IPS-NIHi7 (cell line): Measurements from ENCODE around the gene TEDDM1.
A peak's percentile ranks its signal among the peaks of the same experiment; 100 is the strongest.
"Not testable (repeated sequence)": the region's sequence is repeated elsewhere in the genome, so short reads cannot be mapped to it uniquely, and the experiment has no call there.

ENCODE experiments used
- DNase-seq: peaks from one replicate; pipeline ENCODE4 v3.0.0; 2012; ENCODE audit warnings: mixed read lengths; ENCODE audit errors: extremely low spot score

Gene TEDDM1, protein sequence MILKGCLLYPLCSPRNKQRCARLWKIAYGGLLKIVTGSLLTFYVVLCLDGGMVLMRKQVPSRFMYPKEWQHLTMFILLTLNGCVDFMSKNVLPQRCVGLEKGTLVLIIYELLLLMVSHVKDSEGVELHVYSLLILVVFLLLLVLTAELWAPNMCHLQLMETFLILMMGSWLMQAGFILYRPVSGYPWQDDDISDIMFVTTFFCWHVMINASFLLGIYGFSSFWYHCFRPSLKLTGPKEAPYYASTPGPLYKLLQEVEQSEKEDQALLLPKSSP

DNA sequence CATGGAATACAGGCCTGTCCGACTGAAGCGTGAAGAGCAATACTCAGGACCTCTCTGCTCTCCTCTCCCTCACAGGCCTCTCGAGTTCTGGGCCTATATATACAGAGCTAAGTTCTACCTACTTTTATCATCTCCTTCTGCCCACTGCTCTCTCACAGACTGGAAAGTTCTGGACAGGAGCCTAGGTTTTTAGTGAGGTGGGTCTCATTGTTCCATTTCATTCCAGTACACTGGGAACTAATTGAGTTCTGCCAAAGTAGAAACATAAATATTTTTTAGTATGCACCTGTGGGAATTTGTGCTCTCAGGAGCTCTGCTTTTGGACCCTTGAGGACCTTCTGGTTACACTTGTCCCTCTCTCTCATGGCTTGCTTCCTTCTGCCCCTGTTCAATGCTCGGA lies at the start of gene TEDDM1:
Gene TEDDM1, minus strand, starts transcription at position 101 of the 400 bp plus-strand sequence. CDS start 182 bp downstream, outside the sequence.
- no peak for DNase-seq

DNA sequence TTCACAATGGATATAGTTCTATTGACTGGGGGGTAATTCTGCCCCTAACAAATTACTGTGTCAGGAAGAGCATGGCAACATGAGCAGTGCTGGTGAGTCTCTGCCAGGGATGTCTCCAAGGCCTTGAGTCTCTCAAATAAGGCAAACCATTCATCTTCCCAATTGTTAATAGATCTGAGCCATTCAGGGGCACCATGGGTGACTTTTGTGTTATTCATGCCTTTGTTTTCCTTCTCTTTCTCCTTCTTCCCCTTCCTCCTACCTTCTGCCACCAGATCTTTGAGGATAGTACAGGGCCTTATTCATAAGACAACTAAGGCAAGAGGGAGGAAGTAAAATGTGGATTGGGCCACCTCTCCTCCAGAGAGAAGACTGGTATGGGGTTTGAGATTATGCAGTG lies 49.6 kb upstream of the TEDDM1 start, which contains the start of gene RGSL1:
Gene RGSL1, plus strand, starts transcription at position 60 of the 400 bp plus-strand sequence. Its CDS starts 20 bp downstream, at position 80.
- DNase-seq = no peak

DNA sequence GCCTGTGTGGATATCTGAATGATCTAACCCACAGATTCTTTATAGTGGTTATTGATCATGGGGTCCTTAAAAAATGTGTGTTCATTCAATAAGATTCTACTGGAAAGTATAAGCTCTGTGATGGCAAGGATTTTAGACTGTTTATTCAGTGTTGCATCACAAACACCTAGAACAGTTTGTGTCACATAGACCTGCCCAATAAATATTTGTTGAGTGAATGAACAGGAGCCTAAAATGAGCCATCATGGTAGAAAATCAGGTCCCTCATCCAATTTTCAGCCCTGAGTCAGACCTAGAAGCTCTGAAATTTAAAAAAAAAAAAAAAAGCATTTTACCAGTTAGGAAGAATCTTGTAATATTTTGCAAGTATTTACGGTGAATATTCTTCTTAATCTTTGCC lies 47.2 kb upstream of the TEDDM1 start:
- no peak for DNase-seq

DNA sequence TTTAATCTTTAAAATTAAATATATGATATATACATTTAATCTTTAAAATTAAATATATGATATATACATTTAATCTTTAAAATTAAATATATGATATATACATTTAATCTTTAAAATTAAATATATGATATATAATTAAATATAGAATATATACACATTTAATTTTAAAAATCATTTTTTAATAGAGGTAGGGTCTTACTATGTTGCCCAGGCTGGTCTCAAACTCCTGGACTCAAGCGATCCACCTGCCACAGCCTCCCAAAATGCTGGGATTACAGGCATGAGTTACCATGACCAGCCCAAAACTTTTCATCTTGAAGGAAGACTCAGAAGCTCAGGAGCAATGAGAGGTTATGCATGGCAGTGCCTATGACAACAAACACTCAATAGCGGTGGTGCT lies 46.7 kb upstream of the TEDDM1 start:
- not testable (repeated sequence) for DNase-seq

DNA sequence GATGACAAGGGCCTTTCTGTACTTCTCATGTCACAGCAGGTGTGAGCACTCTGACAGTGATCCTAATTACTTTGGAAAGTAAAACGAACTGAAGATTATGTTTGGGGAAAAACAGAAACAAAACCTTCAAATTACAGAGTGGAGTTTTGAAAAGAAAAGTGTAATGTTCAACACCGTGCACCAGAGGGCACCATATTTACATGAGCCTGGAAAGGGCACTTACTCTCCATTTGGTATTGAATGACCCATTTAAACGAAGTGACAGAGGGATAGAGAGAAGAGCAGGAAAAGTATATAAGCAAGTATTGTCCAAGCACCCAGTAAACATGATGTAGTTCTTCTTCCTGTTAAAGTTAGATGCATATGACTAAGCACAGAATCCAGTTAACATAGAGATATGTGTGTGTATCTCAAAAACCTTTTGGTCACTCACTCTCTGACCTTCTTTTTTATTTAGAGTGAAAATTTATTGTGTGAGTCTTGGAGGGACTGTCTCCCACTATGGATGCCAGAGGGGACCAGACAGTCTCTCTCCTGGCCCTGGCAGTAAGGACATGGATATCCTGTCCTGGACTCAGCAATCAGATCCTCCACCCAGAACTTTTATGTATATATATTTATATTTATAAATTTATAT lies 45.7 kb upstream of the TEDDM1 start:
- DNase-seq = peak; percentile 73

DNA sequence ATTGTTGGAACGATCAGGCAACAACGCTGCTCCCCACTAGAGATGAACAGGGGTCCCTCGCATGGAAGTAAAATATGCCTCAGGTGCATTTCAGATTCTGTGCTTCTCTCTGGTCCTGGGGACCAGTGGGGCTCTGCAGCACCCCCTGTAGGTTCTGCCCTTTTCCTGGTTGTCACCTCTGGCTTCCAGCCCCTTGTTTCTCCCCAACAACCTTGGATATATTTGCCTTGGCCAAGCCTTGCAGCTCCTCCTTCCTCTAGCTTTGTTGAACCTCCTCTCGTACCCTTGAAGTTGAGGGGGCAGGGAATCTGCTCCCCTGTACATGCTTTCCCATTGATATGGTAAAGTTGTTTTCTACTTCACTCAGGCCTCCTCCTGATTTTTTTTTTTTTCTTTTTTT lies 44.0 kb upstream of the TEDDM1 start:
- DNase-seq = peak; percentile 38

DNA sequence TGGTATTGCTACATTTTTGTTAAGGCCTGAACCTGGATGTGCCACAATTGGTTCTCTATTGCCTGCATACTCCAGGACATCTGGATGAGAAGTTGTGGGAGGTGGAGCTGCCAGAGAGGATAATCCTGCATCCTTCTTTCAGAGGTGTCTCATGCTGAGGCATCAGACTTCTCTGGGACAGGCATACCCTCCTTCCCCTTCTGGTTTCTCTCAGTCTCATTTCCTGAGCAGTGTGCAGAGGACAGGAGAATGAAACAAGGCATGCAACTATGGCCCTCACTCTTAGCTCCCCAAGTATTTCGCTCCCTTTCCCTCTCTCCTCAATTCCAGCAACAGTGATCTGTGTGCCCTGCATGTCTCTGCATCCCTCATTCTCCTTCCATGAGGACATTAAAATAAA lies 41.9 kb upstream of the TEDDM1 start:
- DNase-seq = no peak

DNA sequence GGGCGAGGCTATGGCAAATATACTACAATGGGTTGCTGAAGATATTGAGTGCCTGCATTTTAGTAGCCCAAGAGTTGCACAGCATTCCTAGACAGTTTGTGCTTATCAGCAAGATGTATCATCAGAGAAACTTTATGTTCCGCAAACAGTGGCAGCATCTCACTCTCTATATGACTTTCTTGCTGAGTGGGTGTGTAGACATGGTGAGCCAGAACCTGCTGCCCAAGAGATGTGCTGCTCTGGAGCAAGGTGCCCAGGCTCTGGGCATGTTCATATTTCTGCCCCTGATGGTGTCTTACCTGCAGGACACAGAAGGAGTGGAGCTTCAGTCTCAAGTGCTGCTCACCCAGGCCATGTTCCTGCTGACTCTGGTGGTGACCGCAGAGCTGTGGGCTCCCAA lies 41.3 kb upstream of the TEDDM1 start:
- no peak for DNase-seq

DNA sequence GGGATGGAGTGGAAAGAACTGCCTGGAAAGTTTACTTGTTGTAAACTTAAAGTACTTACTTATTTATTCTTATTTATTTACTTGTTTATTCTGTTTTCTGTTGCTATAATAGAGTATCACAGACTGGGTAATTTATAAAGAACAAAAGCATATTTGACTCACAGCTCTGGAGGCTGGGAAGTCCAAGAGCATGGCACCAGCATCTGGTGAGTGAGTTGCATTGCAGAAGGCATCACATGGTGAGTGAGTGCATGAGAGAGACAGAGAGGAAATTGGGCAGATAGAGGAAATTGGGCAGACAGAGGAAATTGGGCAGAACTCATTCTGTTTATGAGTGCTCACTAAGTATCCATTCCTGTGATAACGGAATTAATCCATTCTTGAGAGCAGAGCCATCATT lies 37.9 kb upstream of the TEDDM1 start:
- DNase-seq = no peak

DNA sequence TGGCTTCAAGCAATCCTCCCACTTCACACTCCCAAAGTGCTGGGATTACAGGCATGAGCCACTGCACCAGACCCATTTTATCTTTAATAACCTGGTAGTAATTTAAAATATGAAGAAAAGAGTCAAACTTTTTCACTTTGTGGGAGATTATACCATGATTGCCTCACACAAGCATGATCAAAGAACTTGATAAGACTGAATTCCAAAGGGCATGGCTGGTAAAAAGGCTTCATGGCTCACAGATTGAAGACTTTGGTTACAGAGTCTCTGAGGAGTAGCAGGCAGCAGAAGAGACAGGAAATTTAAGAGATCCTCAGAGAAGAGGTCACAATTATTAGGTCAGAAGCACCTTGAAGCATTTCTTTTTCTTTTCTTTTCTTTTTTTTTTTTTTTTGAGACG lies 33.1 kb upstream of the TEDDM1 start:
- no peak for DNase-seq

DNA sequence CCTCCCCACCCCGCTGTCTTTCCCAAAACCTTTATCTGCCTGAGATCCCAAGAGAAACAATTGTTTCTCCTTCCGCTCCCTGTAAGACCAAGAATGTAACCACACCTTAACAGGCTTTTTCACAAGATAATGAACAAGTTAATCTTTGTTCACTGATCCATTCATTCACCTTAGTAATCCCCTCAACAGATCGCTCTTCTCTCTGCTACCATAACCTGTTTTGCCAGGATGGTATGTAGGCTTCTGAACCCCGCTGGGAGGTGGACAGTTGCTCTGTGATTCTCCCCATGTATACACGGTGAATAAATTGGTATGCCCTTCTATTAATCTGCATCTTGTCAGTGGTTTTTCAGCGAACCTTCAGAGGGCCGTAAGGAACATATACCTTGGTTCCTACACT lies 30.8 kb upstream of the TEDDM1 start:
- no peak for DNase-seq

DNA sequence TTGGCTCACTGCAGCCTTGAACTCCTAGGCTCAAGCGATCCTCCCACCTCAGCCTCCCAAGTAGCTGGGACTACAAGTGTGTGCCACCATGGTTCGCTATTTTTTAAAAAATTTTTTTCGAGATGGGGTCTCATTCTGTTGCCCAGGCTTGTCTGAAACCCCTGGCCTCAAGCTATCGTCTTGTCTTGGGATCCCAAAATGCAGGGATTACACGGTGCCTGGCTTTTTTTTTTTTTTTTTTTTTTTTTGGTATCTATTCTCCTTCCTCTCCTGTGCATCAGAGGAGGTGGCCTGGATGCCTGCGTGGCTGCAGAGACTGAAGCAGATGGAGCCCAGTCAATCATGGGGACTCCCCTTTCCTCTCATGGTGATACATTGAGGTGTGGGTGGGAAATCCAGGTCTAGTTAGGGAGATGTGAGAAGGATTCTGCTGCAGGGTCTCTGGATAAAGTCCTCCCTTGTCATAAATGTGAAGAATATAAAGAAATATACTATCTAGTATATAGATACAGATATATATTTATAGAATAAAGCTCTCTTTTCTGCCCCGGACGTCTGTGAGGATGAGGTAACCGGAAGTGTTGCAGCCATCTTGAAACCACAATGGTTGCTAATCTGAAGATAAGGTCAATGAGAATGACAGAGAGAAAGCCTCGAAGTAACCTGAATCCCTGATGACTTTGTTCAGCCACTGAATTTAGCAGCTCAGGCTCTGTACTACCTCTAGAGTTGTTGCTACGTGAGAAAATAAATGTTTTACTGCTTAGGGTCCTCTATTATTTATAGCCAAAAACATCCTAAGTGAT lies 30.0 kb upstream of the TEDDM1 start:
- DNase-seq = no peak

DNA sequence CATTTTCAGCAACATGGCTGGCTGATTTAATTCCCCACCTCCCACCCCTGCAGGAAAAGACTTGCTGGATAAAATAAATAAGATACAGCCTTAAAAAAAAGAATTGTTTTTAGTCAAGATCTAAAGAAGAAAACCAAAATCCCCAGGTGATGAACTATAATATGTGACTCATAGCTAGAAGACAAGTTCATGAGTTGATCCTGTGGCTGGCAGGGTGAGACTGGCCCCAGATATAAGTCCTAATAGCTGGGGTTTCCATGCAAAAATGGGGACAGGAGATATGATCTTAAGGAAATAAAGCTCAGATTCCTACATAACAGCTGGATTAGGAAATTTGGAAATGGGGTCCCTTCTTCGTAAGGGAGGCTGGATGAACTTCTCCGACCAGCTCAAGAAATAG lies 27.6 kb upstream of the TEDDM1 start:
- no peak for DNase-seq

DNA sequence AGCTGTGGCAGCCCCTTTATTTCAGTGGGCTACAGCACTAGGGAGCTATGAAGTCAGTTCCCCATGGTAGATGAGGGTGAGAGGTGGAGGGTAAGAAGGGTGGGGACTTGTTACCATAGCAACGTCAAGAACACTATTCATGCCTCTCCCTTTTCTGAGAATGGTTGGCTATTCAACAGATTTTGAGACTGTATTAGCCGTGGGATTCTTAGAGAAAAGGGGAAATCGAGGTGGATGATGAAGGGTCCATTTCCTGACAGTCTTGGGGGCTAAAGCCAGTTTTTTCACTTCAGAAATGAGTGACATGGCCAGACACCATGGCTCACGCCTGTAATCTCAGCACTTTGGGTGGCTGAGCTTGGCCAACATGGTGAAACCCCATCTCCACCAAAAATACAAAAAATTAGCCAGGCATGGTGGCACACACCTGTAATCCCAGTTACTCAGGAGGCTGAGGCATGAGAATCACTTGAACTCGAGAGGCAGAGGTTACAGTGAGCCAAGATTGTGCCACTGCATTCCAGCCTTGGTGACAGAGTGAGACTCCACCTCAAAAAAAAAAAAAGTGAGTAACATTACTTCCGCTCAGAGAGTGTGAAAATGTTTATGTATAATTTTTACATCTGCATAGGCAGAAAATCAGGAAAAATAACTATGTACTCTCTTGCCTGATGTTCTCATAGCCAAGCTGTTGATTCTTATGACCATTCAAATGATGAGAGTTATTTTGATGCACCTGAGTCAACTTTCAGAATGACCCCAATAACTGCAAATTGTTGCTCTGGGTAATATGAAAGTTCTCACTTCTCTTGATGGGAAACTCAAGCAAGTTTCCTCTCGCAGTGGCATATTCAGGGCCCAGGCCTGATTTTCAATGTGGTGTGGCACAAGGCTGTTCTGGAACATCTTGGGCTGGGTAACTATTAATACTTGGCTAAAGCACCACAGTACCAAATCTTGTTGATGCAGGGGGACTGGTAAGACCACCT lies 26.3 kb upstream of the TEDDM1 start:
- DNase-seq = no peak

DNA sequence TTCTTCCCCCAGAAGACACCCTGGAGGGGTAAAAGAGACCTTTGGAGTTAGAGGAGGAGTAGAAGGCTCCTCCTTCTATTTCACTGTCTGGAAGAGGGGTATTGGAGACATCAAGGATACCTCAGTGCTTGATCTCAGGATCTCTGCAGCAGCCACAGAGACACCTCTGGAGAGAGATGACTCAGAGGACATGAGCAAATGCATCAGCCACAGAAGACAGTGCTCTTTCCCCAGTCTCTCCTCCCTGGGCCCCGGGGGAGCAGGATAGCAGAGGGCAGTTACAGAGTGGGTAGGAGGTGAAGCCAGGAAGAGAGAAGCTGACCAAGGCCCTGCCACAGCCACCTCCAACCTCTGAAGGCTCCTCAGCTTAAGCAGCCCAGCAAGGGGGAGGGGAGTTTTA lies 15.3 kb upstream of the TEDDM1 start:
- no peak for DNase-seq

DNA sequence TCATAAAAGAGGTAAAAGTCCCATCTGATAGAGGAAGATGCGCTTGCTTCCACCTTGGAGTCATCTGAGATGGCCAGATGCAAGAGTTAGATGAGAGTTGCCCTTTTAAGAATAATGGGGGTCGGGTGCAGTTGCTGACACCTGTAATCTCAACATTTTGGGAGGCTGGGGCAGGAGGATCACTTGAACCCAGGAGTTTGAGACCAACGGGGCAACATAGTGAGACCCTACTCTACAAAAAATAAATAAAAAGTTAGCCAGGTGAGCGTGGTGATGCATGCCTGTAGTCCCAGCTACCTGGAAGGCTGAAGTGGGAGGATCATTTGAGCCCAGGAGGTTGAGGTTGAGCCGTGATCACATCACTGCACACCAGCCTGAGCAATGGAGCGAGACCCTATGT lies 13.5 kb upstream of the TEDDM1 start:
- no peak for DNase-seq

DNA sequence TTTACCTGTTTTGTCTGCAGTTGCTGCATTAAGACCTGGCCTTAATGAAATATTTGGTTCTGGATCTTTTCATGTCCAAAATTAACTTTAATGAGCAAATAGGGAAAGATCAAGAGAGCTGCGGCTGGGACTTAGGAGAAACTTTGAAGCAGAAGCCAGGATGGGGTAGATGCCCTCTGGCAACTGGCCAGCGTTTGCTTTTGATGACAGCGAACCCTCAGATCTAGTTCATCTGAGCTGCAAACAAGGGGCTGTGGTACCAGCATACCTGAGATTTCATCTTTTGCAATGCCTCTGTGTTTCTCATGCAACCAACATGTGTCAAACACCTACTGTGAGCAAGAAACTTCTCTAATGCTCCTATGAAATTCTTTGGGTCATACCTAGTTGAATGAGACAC lies 13.0 kb upstream of the TEDDM1 start:
- DNase-seq = no peak

DNA sequence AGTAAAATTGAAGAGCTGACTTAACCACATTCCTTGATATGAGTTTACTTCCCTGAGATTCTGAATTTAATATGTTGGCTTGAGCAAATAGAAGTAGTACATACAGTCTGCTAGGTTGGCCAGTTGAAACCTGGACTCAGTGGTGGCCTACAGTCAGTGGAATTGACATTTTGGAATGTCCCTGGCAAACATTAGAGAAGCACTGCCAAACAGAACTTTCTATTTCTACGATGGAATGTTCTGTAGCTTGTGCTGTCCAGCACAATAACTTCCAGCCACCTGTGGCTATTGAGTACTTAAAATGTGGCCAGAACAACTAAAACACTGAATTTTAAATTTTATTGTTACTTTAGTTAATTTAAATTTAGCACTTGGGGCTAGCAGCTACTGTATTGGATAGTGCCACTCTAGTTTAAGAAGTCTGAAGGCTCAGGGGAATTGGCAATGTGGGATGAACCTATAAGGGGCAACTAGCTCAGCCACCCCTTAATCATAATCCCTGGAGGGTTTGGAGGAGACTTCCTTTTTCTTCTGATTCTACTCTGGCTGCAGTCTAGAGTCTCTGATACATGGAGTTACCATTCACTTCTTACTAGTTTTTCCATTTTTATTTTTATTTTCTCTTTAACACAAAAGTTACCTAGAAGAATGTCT lies 10.3 kb upstream of the TEDDM1 start:
- no peak for DNase-seq

DNA sequence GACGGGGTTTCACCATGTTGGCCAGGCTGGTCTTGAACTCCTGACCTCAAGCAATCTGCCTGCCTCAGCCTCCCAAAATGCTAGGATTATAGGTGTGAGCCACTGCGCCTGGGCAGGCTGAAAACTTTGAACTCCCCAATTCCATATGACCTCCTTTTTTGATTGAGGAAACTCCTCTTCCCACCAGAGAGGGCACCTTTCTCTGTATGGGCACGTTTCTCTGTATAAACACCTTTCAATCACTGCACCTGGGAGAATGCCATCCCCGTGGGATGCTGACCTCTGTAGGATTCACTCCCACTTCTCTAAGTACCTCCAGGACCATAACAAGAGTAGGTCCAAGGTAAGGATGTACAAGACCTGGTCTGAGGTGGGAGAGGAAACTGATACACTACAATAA lies 9.7 kb upstream of the TEDDM1 start:
- DNase-seq = no peak

DNA sequence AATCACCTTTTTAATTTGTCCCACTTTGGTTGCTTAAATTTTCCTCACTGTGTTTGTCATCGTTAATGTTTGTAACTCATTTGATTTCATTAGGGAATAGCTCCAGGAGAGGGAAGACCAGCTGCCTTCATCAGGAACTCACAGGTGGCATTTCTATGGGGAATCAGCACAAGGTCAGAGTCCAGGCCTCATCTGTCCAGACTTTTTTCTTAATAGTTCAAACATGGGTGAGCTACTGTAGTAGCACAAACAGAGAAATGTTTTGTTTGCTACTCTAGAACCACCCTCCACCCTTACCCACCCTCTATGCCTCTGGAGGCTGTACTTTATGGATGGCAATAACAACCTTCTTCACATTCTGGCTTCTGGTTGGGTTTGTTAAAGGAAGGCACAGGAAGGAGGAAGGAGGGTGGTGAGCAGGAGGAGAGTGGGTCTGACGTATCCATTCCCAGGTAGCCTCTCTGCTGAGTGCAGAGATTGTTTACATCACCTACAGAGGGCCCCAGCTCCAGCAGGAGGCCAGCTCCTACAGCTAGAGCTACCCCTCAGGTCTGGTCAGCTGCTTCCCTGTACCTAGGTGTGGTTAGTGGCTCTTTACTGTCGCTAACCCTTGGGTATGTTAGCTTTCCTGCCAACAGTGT lies 8.1 kb upstream of the TEDDM1 start:
- peak; percentile 27 for DNase-seq

DNA sequence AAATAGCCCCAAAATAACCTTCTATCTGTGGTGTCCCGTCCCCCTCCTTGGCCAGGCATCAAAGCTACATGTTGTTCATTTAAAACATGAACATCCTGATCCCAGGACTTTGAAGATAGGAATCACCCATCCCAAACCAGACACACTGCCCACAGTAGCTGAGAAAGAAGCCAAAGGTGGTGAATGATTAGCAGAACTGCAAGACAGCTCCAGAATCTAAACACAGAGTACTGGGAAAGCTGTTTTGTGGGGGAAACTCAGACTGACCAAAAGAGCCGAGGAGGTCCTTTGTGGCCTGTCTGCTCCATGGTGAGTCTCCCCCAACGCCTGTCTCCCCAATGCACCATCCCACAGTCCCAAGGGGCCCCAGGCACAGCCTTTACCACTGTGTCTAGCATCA lies 7.3 kb upstream of the TEDDM1 start:
- no peak for DNase-seq
